H1 (cell line): ENCODE measurements around the gene GPR61. TPM values are rescaled to one million over a fixed set of nuclear protein-coding genes. Genes with fewer than 3 reads are reported as not detected.

Experiments
- CHD2 ChIP-seq: IDR thresholded peaks from 2 replicates; pipeline ENCODE4 v1.6.1; 2012; ENCODE audit warnings: low read length, improper control_type of control experiment
- GABPA ChIP-seq: IDR thresholded peaks from 2 replicates; pipeline ENCODE4 v1.6.1; 2011; ENCODE audit warnings: mild to moderate bottlenecking, low read length, moderate library complexity, borderline replicate concordance; ENCODE audit not compliant: insufficient read depth
- HDAC2 ChIP-seq, 2 experiments: fragments of 300-600 bp in 1 of 2; sonication (generic) in 1 of 2; IDR thresholded peaks; 2 replicates each; pipeline ENCODE4 v1.6.1; 2011 to 2012; ENCODE audit warnings: low read depth in 2 of 2, low read length in 2 of 2, mild to moderate bottlenecking in 2 of 2, moderate library complexity in 2 of 2, borderline replicate concordance in 1 of 2, inconsistent platforms in 1 of 2
- NANOG ChIP-seq: IDR thresholded peaks from 2 replicates; pipeline ENCODE4 v1.6.1; 2011; ENCODE audit warnings: low read length, low read depth, mild to moderate bottlenecking, inconsistent platforms; ENCODE audit not compliant: insufficient read depth, poor library complexity, severe bottlenecking
- SIRT6 ChIP-seq: IDR thresholded peaks from one replicate; pipeline ENCODE4 v1.7.1; 2012; ENCODE audit warnings: low read length, inconsistent platforms
- polyA plus RNA-seq, 7 experiments: library from polyadenylated mRNA; depleted of rRNA in 3 of 7; stranded (reverse) in 5 of 7; unstranded in 2 of 7; fragments of >200 nt in 5 of 7; fragments of 200-250 nt in 2 of 7; gene quantifications; 1 replicate in 5 of 7; 2 replicates in 1 of 7; 4 replicates in 1 of 7; pipeline versions ENCODE4 v1.2.1 to v1.2.3, GENCODE V29; 2011 to 2013; ENCODE audit warnings: missing spikeins in 2 of 7, mixed read lengths in 2 of 7
- total RNA-seq: library from RNA; stranded (reverse); fragmentation: NEBNext Ultra II Directional; extraction: Animal tissue kit (Norgen Biotek cat#: 25700); gene quantifications from 2 replicates; pipeline ENCODE4 v1.2.1, GENCODE V29; 2021
- TF ChIP-seq, protein P1 (sequence below), 3 experiments: IDR thresholded peaks; 1 replicate in 2 of 3; 2 replicates in 1 of 3; pipeline versions ENCODE4 v1.5.1 to v1.6.1; 2011; ENCODE audit warnings: low read length in 3 of 3, mild to moderate bottlenecking in 3 of 3, inconsistent platforms in 2 of 3, low read depth in 1 of 3, moderate library complexity in 1 of 3; ENCODE audit not compliant: insufficient read depth in 1 of 3; ENCODE audit errors: control extremely low read depth in 1 of 3

GPR61 gene
- total and polyA plus RNA-seq, 2 of the 8 experiments (the other 6 are each of a cell fraction or from before 2014, with no cell fraction given) = 0.41 to 0.53 TPM

DNA sequence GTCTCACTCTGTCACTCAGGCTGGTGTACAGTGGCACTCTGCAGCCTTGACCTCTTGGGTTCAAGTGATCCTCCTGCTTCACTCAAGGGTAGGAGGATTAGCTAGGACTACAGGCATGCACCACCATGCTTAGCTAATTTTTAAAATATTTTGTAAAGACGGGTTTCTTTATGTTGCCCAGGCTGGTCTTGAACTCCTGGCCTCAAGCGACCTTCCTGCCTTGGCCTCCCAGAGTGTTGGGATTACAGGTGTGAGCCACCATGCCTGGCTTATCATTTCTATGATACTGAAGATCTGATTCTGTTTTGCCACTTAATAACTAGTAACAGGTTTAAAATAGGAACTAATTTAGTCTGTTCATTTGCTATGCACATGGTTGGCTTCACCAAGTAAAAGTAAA lies 42.3 kb downstream of the GPR61 start (continued):
- TF ChIP-seq, protein P1, sequence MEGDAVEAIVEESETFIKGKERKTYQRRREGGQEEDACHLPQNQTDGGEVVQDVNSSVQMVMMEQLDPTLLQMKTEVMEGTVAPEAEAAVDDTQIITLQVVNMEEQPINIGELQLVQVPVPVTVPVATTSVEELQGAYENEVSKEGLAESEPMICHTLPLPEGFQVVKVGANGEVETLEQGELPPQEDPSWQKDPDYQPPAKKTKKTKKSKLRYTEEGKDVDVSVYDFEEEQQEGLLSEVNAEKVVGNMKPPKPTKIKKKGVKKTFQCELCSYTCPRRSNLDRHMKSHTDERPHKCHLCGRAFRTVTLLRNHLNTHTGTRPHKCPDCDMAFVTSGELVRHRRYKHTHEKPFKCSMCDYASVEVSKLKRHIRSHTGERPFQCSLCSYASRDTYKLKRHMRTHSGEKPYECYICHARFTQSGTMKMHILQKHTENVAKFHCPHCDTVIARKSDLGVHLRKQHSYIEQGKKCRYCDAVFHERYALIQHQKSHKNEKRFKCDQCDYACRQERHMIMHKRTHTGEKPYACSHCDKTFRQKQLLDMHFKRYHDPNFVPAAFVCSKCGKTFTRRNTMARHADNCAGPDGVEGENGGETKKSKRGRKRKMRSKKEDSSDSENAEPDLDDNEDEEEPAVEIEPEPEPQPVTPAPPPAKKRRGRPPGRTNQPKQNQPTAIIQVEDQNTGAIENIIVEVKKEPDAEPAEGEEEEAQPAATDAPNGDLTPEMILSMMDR (IDR thresholded peaks at IDR 0.05; ENCODE audit: control extremely low read depth in 1 of 3, insufficient read depth in 1 of 3, low read depth in 1 of 3, low read length in 3 of 3) = no peak
- TF ChIP-seq HDAC2 (IDR thresholded peaks at IDR 0.05; ENCODE audit: borderline replicate concordance in 1 of 2, low read depth in 2 of 2, low read length in 2 of 2) (no peak), SIRT6 (no peak), NANOG (no peak), CHD2 (no peak), GABPA (no peak)
